CD14-positive monocyte (primary cell): ENCODE data around the gene LRRC8C. TPM values are rescaled to one million over a fixed set of nuclear protein-coding genes. Genes with fewer than 3 reads are reported as not detected.

ENCODE experiments used
- DNase-seq, 3 donors: peaks; one replicate each; pipeline ENCODE4 v3.0.0-alpha.2; 2011 to 2022
- H2AFZ ChIP-seq: 2 replicates; pipeline ENCODE4 v1.6.0; 2012; ENCODE audit warnings: mild to moderate bottlenecking, low read depth, low read length, inconsistent platforms; ENCODE audit not compliant: insufficient read depth, poor library complexity, severe bottlenecking
- H3K27ac ChIP-seq, 2 donors: 1 replicate in 1 of 2; 2 replicates in 1 of 2; pipeline ENCODE4 v1.5.1; 2012 to 2013; ENCODE audit warnings: low read length in 2 of 2, control low read depth in 1 of 2, inconsistent platforms in 1 of 2, low read depth in 1 of 2, mild to moderate bottlenecking in 1 of 2
- H3K27me3 ChIP-seq, 2 donors: one replicate each; pipeline versions ENCODE4 v1.6.0 to v1.6.1; 2011 to 2013; ENCODE audit warnings: low read length in 2 of 2; ENCODE audit not compliant: control insufficient read depth in 2 of 2, insufficient read depth in 2 of 2
- H3K36me3 ChIP-seq, 2 donors: replicated peaks in 1 of 2; 1 replicate in 1 of 2; 2 replicates in 1 of 2; pipeline versions ENCODE4 v1.5.1 to v1.6.1; 2012 to 2013; ENCODE audit warnings: low read length in 2 of 2, control low read depth in 1 of 2, inconsistent platforms in 1 of 2, mild to moderate bottlenecking in 1 of 2; ENCODE audit not compliant: insufficient read depth in 2 of 2, control insufficient read depth in 1 of 2
- H3K4me1 ChIP-seq, 2 donors: 1 replicate in 1 of 2; 2 replicates in 1 of 2; pipeline versions ENCODE4 v1.5.1 to v1.6.1; 2012 to 2013; ENCODE audit warnings: low read length in 2 of 2, control low read depth in 1 of 2, inconsistent platforms in 1 of 2, mild to moderate bottlenecking in 1 of 2, moderate library complexity in 1 of 2; ENCODE audit not compliant: insufficient read depth in 2 of 2, control insufficient read depth in 1 of 2
- H3K4me2 ChIP-seq: replicated peaks from 2 replicates; pipeline ENCODE3; 2012; ENCODE audit warnings: low read length, moderate library complexity, mild to moderate bottlenecking; ENCODE audit not compliant: poor library complexity, severe bottlenecking; ENCODE audit errors: extremely low read depth
- H3K4me3 ChIP-seq, 3 experiments: fragments of 200-600 bp in 1 of 3; sonication (generic) in 1 of 3; replicated peaks in 1 of 3; 1 replicate in 2 of 3; 2 replicates in 1 of 3; pipeline ENCODE4 v1.5.1; 2011 to 2013; ENCODE audit warnings: low read length in 3 of 3, mild to moderate bottlenecking in 3 of 3, control low read depth in 2 of 3, low read depth in 2 of 3, inconsistent platforms in 1 of 3, moderate library complexity in 1 of 3
- H3K79me2 ChIP-seq: 2 replicates; pipeline ENCODE4 v1.6.0; 2012; ENCODE audit warnings: mild to moderate bottlenecking, control low read depth, inconsistent platforms, low read length, moderate library complexity; ENCODE audit not compliant: insufficient read depth
- H3K9ac ChIP-seq: 2 replicates; pipeline ENCODE4 v1.6.0; 2017; ENCODE audit warnings: low read length, mild to moderate bottlenecking; ENCODE audit not compliant: insufficient read depth, poor library complexity, severe bottlenecking
- H3K9me3 ChIP-seq, 2 donors: replicated peaks in 1 of 2; 1 replicate in 1 of 2; 2 replicates in 1 of 2; pipeline versions ENCODE4 v1.5.1 to v1.6.1; 2012 to 2013; ENCODE audit warnings: low read length in 2 of 2, control low read depth in 1 of 2; ENCODE audit not compliant: control insufficient read depth in 1 of 2, insufficient read depth in 1 of 2
- H4K20me1 ChIP-seq: 2 replicates; pipeline ENCODE4 v1.6.0; 2012; ENCODE audit warnings: mild to moderate bottlenecking, low read length, control low read depth, moderate library complexity; ENCODE audit not compliant: insufficient read depth
- H3K27ac Mint-ChIP-seq, 7 donors: one replicate each; pipeline ENCODE4 v1.8.0; 2020; ENCODE audit warnings: mild to moderate bottlenecking in 7 of 7, mixed read lengths in 7 of 7, moderate library complexity in 6 of 7, inconsistent platforms in 2 of 7
- H3K27me3 Mint-ChIP-seq, 3 donors: one replicate each; pipeline ENCODE4 v1.8.0; 2021 to 2022; ENCODE audit warnings: low read depth in 3 of 3, mild to moderate bottlenecking in 3 of 3, mixed read lengths in 3 of 3, moderate library complexity in 3 of 3, inconsistent platforms in 1 of 3
- H3K36me3 Mint-ChIP-seq, 2 donors: one replicate each; pipeline ENCODE4 v1.8.0; 2020; ENCODE audit warnings: mixed read lengths in 2 of 2, inconsistent platforms in 1 of 2, mild to moderate bottlenecking in 1 of 2
- H3K4me1 Mint-ChIP-seq: one replicate; pipeline ENCODE4 v1.8.0; 2020; ENCODE audit warnings: mild to moderate bottlenecking, mixed read lengths
- H3K4me3 Mint-ChIP-seq, 2 donors: one replicate each; pipeline ENCODE4 v1.8.0; 2020; ENCODE audit warnings: mild to moderate bottlenecking in 2 of 2, mixed read lengths in 2 of 2, moderate library complexity in 1 of 2
- H3K9me3 Mint-ChIP-seq, 7 donors: one replicate each; pipeline ENCODE4 v1.8.0; 2020 to 2022; ENCODE audit warnings: mixed read lengths in 7 of 7, mild to moderate bottlenecking in 6 of 7, moderate library complexity in 6 of 7, inconsistent platforms in 2 of 7
- WGBS: methylation state at CpG from one replicate; pipeline ENCODE4 v1.1.5; 2013; ENCODE audit warnings: missing lambda C conversion rate; ENCODE audit not compliant: insufficient coverage; 5-methylcytosine and 5-hydroxymethylcytosine counted together
- intact Hi-C, 2 donors: fragments of 100-400 bp; cut with micrococcal nuclease; formaldehyde crosslinking; loops; one replicate each; pipeline versions ENCODE4 v1.15.0 to v1.15.1; 2023
- polyA plus RNA-seq, 3 donors: library from polyadenylated mRNA; depleted of rRNA in 1 of 3; unstranded in 2 of 3; stranded (reverse) in 1 of 3; fragments of 300-500 nt in 2 of 3; fragments of >200 nt in 1 of 3; fragmentation: Illumina TruSeq in 2 of 3; gene quantifications; 1 replicate in 2 of 3; 2 replicates in 1 of 3; pipeline ENCODE4 v1.2.3, GENCODE V29; 2012 to 2021
- TF ChIP-seq, protein P1 (sequence below): fragments of 200-600 bp; IDR thresholded peaks from one replicate; pipeline ENCODE4 v1.8.0; 2022; ENCODE audit warnings: antibody characterized with exemption, mild to moderate bottlenecking

The LRRC8C gene
- polyA plus RNA-seq, 3 donors, result 13.0 to 18.6 (median 16.3) TPM

DNA sequence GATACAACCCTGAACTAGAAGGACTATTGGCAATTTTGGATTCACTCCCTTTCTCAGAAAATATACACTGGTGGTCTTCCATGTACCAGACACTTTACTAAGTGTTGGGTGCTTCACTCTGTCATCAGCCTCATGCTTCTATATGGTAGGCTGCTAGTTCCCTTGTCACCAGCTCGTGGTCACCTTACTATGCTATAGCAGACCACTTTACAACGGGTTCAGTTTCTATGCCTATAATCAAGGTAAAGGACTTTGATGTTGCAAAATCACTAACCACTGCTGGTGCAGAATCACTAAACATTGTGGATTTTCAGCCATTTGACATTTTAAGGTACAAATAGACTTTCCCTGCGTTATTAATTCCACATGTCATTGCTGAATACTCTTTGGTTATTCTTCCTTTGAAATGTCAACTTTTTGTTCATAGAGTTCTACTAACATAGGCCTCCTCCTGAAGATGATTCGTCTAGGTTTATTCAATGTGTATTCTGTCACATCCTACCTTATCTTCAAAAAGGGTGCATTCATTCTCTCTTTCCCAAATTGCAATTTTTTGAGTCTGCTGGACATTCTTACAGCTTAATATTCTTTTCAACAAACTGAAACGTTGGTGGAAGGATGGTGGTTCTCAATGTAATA lies 78.3 kb downstream of the LRRC8C start:
- Histone ChIP-seq H3K27me3 (no peaks in the 10 kb centered on the region), H4K20me1 (no peaks in the 10 kb centered on the region), H3K4me3 (no peak overlapping the region), H2AFZ (no peak overlapping the region), H3K4me2 (no peak overlapping the region), H3K27ac (peak overlapping the region in 1 of 2 donors; percentile 24), H3K9ac (no peak overlapping the region), H3K79me2 (peaks cover 91% of the 10 kb centered on the region), H3K36me3 (peaks cover 28 to 60% of the 10 kb centered on the region in 2 donors), H3K4me1 (peaks cover 31 to 32% of the 10 kb centered on the region in 2 donors), H3K9me3 (no peaks in the 10 kb centered on the region)
- Mint-ChIP-seq H3K4me3 (no peak overlapping the region), H3K36me3 (peaks cover 44 to 61% of the 10 kb centered on the region in 2 donors), H3K9me3 (no peaks in the 10 kb centered on the region), H3K4me1 (peaks cover 35% of the 10 kb centered on the region), H3K27ac (peak overlapping the region in 2 of 7 donors; percentile 18 to 21), H3K27me3 (no peaks in the 10 kb centered on the region)
- intact Hi-C loops, result no loop called here
- TF ChIP-seq, protein P1, sequence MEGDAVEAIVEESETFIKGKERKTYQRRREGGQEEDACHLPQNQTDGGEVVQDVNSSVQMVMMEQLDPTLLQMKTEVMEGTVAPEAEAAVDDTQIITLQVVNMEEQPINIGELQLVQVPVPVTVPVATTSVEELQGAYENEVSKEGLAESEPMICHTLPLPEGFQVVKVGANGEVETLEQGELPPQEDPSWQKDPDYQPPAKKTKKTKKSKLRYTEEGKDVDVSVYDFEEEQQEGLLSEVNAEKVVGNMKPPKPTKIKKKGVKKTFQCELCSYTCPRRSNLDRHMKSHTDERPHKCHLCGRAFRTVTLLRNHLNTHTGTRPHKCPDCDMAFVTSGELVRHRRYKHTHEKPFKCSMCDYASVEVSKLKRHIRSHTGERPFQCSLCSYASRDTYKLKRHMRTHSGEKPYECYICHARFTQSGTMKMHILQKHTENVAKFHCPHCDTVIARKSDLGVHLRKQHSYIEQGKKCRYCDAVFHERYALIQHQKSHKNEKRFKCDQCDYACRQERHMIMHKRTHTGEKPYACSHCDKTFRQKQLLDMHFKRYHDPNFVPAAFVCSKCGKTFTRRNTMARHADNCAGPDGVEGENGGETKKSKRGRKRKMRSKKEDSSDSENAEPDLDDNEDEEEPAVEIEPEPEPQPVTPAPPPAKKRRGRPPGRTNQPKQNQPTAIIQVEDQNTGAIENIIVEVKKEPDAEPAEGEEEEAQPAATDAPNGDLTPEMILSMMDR, result no peak
- DNase-seq, result no peak
- 90% methylated on average over 2 of the region's 5 CpGs for WGBS

DNA sequence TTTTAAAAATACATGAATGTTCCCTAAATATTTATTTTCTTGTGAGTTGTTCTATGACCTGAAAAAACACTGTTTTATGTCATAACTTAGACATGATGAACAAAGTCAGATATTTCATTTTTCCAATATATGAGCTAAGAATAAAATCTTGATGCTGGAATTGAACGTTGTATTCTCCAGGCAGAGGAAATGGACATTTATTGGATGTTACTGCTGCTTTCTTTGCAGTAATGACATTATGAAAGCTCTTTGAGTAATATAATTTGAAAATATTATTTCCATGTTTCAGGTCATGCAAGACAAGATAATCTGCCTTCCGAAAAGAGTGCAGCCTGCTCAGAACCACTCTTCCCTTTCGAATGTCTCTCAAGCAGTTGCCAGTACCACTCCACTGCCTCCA lies 79.5 kb downstream of the LRRC8C start:
- H3K79me2 ChIP-seq, result peaks cover 99% of the 10 kb centered on the region
- H3K27me3 ChIP-seq, result no peaks in the 10 kb centered on the region
- no peaks in the 10 kb centered on the region for H3K9me3 ChIP-seq
- H2AFZ ChIP-seq, result no peak overlapping the region
- no CpG with 5 or more reads among the region's 3 CpGs for WGBS
- H3K4me1 ChIP-seq, result peaks cover 19 to 20% of the 10 kb centered on the region in 2 donors
- Mint-ChIP-seq H3K9me3 (no peaks in the 10 kb centered on the region), H3K27ac (peak overlapping the region in 3 of 7 donors; percentile 26 to 82 (median 67)), H3K27me3 (no peaks in the 10 kb centered on the region), H3K4me1 (peaks cover 26% of the 10 kb centered on the region), H3K4me3 (no peak overlapping the region), H3K36me3 (peaks cover 44 to 61% of the 10 kb centered on the region in 2 donors)
- intact Hi-C loops, result no loop called here
- no peak overlapping the region for H3K9ac ChIP-seq
- no peaks in the 10 kb centered on the region for H4K20me1 ChIP-seq
- TF ChIP-seq, protein P1, result no peak
- no peak for DNase-seq
- H3K4me3 ChIP-seq, result no peak overlapping the region
- H3K27ac ChIP-seq, result peak overlapping the region in 1 of 2 donors; percentile 6
- no peak overlapping the region for H3K4me2 ChIP-seq
- peaks cover 28 to 61% of the 10 kb centered on the region in 2 donors for H3K36me3 ChIP-seq
